Activated CD4-positive, alpha-beta memory T cell treated with anti-CD3 and anti-CD28 coated beads, Interleukin-2, amount 10 ng/mL, durations not matched to agents 7 days and 5 days (primary cell): ENCODE results near the gene PRRT2. TPM values are rescaled to one million over a fixed set of nuclear protein-coding genes. Genes with fewer than 3 reads are reported as not detected.

Experiments
- CTCF ChIA-PET: fragments of 350-600 bp; sonication (Branson Sonifier 250); formaldehyde crosslinking; loops from one replicate; lab custom pipeline; 2021; ENCODE audit warnings: antibody characterized with exemption, inconsistent platforms; lab: Charles Lee
- POLR2A ChIA-PET: fragments of 350-600 bp; sonication (Branson Sonifier 250); formaldehyde crosslinking; loops from one replicate; lab custom pipeline; 2021; ENCODE audit warnings: antibody characterized with exemption; lab: Charles Lee
- DNase-seq: peaks from one replicate; pipeline ENCODE4 v3.0.0-alpha.2; 2020
- H3K27ac Mint-ChIP-seq: one replicate; pipeline ENCODE4 v1.8.0; 2021; ENCODE audit warnings: mild to moderate bottlenecking, mixed read lengths
- H3K27me3 Mint-ChIP-seq: one replicate; pipeline ENCODE4 v1.8.0; 2021; ENCODE audit warnings: mixed read lengths
- H3K36me3 Mint-ChIP-seq: one replicate; pipeline ENCODE4 v1.8.0; 2021; ENCODE audit warnings: low read depth, mixed read lengths
- H3K4me1 Mint-ChIP-seq: one replicate; pipeline ENCODE4 v1.8.0; 2021; ENCODE audit warnings: mixed read lengths
- H3K4me3 Mint-ChIP-seq: one replicate; pipeline ENCODE4 v1.8.0; 2021; ENCODE audit warnings: mild to moderate bottlenecking, mixed read lengths
- H3K9me3 Mint-ChIP-seq: one replicate; pipeline ENCODE4 v1.8.0; 2021; ENCODE audit warnings: mixed read lengths
- total RNA-seq, 2 experiments: library from RNA; stranded (reverse); gene quantifications; one replicate each; pipeline ENCODE4 v1.2.3, GENCODE V29; 2021

The PRRT2 gene
- total RNA-seq, 2 experiments from 2014 or later = 0.91 to 1.0 TPM

DNA sequence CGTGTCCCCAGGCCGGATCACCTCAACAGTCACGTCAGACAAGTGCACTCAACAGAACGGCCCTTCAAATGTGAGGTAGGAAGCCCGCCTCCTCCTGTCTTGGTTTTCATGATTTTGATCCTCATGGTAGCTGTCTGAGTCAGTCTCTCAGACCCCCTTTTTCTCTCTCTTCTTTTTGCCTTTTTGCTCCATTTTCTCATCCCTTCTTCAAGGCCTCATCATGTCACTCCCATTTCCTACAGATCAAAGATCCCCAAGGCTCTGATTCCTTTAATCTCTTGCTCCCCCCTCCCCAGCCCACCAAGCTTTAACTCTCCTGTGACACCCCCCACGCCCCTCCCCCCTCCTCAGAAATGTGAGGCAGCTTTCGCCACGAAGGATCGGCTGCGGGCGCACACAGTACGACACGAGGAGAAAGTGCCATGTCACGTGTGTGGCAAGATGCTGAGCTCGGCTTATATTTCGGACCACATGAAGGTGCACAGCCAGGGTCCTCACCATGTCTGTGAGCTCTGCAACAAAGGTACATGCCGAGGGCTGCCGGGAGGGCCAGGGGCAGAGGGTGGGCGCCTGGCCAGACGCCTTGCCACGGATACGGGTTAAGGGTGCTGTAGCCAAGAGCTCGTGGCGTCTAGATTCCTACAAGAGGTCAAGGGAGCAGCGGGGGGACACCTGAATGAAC, 3.6 kb upstream of the PRRT2 start:
- peak; percentile 47 for DNase-seq
- Mint-ChIP-seq H3K4me3 (peak overlapping the region; percentile 92), H3K4me1 (peaks cover 65% of the 10 kb centered on the region), H3K27me3 (peaks cover 11% of the 10 kb centered on the region), H3K36me3 (peaks cover 51% of the 10 kb centered on the region), H3K27ac (peak overlapping the region; percentile 94), H3K9me3 (no peaks in the 10 kb centered on the region)
- POLR2A ChIA-PET = interaction anchor here (0.6 to 10.8 kb wide), 29 partner anchors 9 to 885 kb away, joined by 3 to 260 read pairs (median 4); partner anchors contain the start of genes ALDOA, C16orf54, DOC2A and HIRIP3
- CTCF ChIA-PET = interaction anchor here (0.7 to 3.7 kb wide), 15 partner anchors 10 to 245 kb away, joined by 3 to 71 read pairs (median 4); partner anchors contain the start of genes ASPHD1, CDIPT, KIF22 and MVP

DNA sequence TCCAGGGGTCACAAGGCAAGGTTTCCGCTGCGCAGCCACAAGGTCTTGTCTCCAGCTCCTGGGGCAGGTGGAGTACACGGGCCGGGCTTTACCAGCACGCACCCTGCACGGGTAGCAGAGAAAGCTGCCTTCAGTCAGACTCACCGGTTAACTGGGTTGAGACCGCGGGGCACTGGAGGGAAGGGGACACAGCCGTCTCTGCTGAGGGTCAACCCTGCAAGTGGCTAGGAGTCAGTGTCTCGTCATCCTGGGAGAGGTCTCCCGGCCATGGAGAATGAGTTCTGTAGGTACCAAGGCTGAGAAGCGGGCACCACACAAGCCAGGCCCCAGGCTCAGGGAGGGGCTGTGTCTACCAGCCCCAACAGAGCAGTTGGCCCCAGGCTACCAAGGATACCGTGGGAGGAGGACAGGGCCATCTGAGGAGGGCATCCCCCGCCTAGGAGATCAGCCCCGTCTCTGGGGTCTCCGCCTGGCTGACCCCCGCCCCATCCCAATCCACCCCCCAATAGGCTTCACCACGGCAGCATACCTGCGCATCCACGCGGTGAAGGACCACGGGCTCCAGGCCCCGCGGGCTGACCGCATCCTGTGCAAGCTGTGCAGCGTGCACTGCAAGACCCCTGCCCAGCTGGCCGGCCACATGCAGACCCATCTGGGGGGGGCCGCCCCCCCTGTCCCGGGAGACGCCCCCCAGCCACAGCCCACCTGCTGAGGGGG, 2.8 kb upstream of the PRRT2 start:
- POLR2A ChIA-PET = interaction anchor here (0.7 to 10.8 kb wide), 13 partner anchors 8 to 256 kb away, joined by 3 to 260 read pairs (median 14); partner anchors contain the start of genes ALDOA, HIRIP3, INO80E and KCTD13

DNA sequence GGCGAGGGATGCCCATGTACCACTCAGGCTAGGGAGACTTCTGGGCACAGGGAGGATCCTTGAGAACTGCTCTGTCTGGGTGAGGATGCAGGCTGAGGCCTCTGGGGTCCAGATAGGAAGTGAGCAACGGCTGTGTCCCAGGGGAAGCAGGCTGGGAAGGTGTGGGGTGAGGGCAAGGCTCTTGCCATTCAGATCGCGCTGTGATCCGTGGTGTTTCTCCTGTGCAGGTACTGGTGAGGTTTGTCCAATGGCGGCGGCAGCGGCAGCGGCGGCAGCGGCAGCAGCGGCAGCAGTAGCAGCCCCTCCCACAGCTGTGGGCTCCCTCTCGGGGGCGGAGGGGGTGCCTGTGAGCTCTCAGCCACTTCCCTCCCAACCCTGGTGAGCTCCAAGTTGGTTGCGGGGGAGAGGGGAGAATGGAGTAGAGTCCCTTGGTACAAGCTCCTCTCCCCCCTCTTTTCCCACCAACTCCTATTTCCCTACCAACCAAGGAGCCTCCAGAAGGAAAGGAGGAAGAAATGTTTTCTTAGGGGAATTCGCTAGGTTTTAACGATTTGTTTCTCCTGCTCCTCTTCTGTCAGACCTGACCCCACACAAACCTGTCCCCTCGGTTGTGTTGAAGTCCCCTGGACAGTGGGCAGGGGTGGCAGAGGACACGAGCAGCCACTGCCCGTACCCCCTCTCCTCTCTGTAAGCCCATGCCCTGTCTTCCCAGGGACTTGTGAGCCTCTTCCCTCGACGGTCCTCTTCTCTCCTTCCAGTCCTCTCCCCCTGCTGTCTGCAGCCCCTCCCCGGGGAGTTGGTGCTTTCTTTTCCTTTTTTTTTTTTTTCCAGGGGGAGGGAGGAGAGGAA, 1.9 kb upstream of the PRRT2 start:
- DNase-seq = peak; percentile 55
- POLR2A ChIA-PET = interaction anchor here (0.7 to 7.5 kb wide), 3 partner anchors 11 to 109 kb away, joined by 3 to 86 read pairs (median 4); partner anchors contain the start of gene KIF22

More for the DNA sequence above, 2.8 kb upstream of the PRRT2 start:
- no peak for DNase-seq
- H3K9me3 Mint-ChIP-seq = no peaks in the 10 kb centered on the region
- peaks cover 62% of the 10 kb centered on the region for H3K4me1 Mint-ChIP-seq
- CTCF ChIA-PET = interaction anchor here (0.9 to 3.7 kb wide), 8 partner anchors 9 to 118 kb away, joined by 3 to 71 read pairs (median 14); partner anchors contain the start of genes CDIPT, KIF22, MVP and PAGR1
- peaks cover 11% of the 10 kb centered on the region for H3K27me3 Mint-ChIP-seq
- peak overlapping the region; percentile 94 for H3K27ac Mint-ChIP-seq
- peaks cover 44% of the 10 kb centered on the region for H3K36me3 Mint-ChIP-seq
- peak overlapping the region; percentile 92 for H3K4me3 Mint-ChIP-seq

DNA sequence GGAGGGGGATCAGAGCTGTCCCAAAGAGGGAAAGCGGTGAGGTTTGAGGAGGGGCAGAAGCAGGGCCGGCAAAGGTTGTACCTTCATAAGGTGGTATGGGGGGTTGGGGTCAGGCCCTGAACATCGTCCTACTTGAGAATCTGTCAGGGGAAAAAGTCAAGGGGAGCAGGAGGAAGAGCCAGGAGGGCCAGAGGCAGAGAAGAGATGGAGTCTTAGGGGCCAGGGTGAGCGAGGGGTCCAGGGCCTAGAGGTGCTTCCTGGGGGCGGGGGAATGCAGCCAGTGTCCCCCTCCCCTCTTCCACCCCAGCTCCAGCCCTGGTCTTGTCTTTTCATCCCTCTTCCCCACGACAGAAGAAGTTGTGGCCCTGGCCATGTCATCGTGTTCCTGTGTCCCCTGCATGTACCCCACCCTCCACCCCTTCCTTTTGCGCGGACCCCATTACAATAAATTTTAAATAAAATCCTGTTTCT, 1.3 kb upstream of the PRRT2 start:
- Mint-ChIP-seq H3K27ac (peak overlapping the region; percentile 66), H3K4me3 (peak overlapping the region; percentile 83), H3K27me3 (peaks cover 11% of the 10 kb centered on the region), H3K36me3 (peaks cover 36% of the 10 kb centered on the region), H3K9me3 (no peaks in the 10 kb centered on the region), H3K4me1 (peaks cover 66% of the 10 kb centered on the region)
- DNase-seq = no peak
- CTCF ChIA-PET = no interaction called here
- POLR2A ChIA-PET = interaction anchor here (1.0 to 1.8 kb wide), 5 partner anchors 10 to 65 kb away, joined by 3 to 12 read pairs (median 3); partner anchors contain the start of genes C16orf54 and KIF22

More for the DNA sequence above, 1.9 kb upstream of the PRRT2 start:
- H3K36me3 Mint-ChIP-seq = peaks cover 38% of the 10 kb centered on the region
- no peaks in the 10 kb centered on the region for H3K9me3 Mint-ChIP-seq
- H3K27ac Mint-ChIP-seq = peak overlapping the region; percentile 72
- H3K4me1 Mint-ChIP-seq = peaks cover 64% of the 10 kb centered on the region
- CTCF ChIA-PET = no interaction called here
- H3K4me3 Mint-ChIP-seq = peak overlapping the region; percentile 83
- peaks cover 11% of the 10 kb centered on the region for H3K27me3 Mint-ChIP-seq

DNA sequence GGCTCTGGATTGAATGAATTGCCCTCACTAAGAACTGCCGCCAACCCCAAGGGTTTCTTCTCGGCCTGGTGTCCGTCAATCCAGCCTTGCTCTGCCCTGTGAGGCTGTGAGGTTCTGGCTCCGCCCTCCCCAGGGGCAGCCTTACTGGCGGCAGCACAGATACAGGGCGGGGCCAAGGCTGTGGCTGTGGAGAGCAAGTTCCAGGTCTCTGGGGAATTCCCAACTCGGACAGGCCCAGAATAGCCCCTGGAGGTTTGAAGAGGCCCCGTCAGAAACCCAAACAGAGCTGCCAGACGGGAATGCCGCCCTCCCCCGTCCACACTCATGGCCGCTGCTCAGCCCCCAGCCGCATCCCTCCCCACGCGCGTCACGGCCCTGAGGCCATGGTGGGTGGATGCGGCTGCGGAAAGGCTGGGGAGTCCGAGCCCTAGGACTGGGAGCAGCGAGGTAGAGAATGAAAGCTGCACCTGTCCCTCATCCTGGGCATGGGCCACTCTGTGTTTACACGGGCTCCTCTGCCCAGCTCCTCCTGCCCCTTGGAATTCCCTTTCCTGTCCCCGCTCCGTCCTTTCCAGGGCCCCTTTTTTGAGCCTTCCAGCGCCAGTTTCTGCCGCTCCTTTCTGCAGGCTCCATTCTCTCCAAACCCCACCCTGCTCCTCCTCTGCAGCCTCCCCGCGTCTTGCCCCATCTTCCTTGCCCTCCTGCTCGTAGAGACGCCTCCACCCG, 660 bp upstream of the PRRT2 start:
- H3K9me3 Mint-ChIP-seq = no peaks in the 10 kb centered on the region
- peaks cover 39% of the 10 kb centered on the region for H3K36me3 Mint-ChIP-seq
- H3K27me3 Mint-ChIP-seq = peaks cover 11% of the 10 kb centered on the region
- H3K4me3 Mint-ChIP-seq = peak overlapping the region; percentile 83
- H3K4me1 Mint-ChIP-seq = peaks cover 68% of the 10 kb centered on the region
- peak overlapping the region; percentile 66 for H3K27ac Mint-ChIP-seq
- ChIA-PET CTCF (interaction anchor here (1.2 kb wide), 1 partner anchor 112 kb away, joined by 3 read pairs; no protein-coding TSS in a partner anchor), POLR2A (interaction anchor here (0.7 to 1.8 kb wide), 8 partner anchors 10 to 254 kb away, joined by 3 to 12 read pairs (median 3); partner anchors contain the start of genes ALDOA, C16orf54 and KIF22)
- peak; percentile 78 for DNase-seq

- DNase-seq = no peak
- peaks cover 11% of the 10 kb centered on the region for H3K27me3 Mint-ChIP-seq
- ChIA-PET CTCF (interaction anchor here (0.6 to 1.2 kb wide), 3 partner anchors 13 to 114 kb away, joined by 3 to 6 read pairs (median 4); no protein-coding TSS in a partner anchor), POLR2A (interaction anchor here (1.6 to 10.3 kb wide), 3 partner anchors 8 to 112 kb away, joined by 5 to 206 read pairs (median 12); partner anchors contain the start of genes KIF22 and MAZ)
- H3K4me1 Mint-ChIP-seq = peaks cover 74% of the 10 kb centered on the region
- H3K9me3 Mint-ChIP-seq = no peaks in the 10 kb centered on the region
- peak overlapping the region; percentile 24 for H3K4me3 Mint-ChIP-seq
- no peak overlapping the region for H3K27ac Mint-ChIP-seq
- H3K36me3 Mint-ChIP-seq = peaks cover 41% of the 10 kb centered on the region
Observed at GRCh38 chr16:29812754-29813643, 1.0 kb downstream of the PRRT2 start.

GRCh38 chr16:29813644-29814562, 1.9 kb downstream of the PRRT2 start:
- no peak for DNase-seq
- POLR2A ChIA-PET = interaction anchor here (1.0 to 10.3 kb wide), 2 partner anchors 9 to 24 kb away, joined by 3 to 206 read pairs; partner anchors contain the start of genes KIF22 and MAZ
- Mint-ChIP-seq H3K4me3 (no peak overlapping the region), H3K36me3 (peaks cover 41% of the 10 kb centered on the region), H3K27me3 (peaks cover 11% of the 10 kb centered on the region), H3K9me3 (no peaks in the 10 kb centered on the region), H3K4me1 (peaks cover 74% of the 10 kb centered on the region), H3K27ac (no peak overlapping the region)
- CTCF ChIA-PET = interaction anchor here (1.1 to 3.7 kb wide), 2 partner anchors 24 to 113 kb away, joined by 4 to 57 read pairs; no protein-coding TSS in a partner anchor

GRCh38 chr16:29814592-29814991, 2.6 kb downstream of the PRRT2 start:
- ChIA-PET CTCF (interaction anchor here (1.1 to 3.7 kb wide), 4 partner anchors 25 to 241 kb away, joined by 4 to 57 read pairs (median 9); no protein-coding TSS in a partner anchor), POLR2A (interaction anchor here (1.0 to 10.3 kb wide), 4 partner anchors 10 to 114 kb away, joined by 3 to 206 read pairs (median 32); partner anchors contain the start of genes KIF22 and MAZ)
- DNase-seq = no peak
- Mint-ChIP-seq H3K4me3 (peak overlapping the region; percentile 94), H3K4me1 (peaks cover 75% of the 10 kb centered on the region), H3K27ac (peak overlapping the region; percentile 94), H3K9me3 (no peaks in the 10 kb centered on the region), H3K36me3 (peaks cover 43% of the 10 kb centered on the region), H3K27me3 (peaks cover 11% of the 10 kb centered on the region)

DNA sequence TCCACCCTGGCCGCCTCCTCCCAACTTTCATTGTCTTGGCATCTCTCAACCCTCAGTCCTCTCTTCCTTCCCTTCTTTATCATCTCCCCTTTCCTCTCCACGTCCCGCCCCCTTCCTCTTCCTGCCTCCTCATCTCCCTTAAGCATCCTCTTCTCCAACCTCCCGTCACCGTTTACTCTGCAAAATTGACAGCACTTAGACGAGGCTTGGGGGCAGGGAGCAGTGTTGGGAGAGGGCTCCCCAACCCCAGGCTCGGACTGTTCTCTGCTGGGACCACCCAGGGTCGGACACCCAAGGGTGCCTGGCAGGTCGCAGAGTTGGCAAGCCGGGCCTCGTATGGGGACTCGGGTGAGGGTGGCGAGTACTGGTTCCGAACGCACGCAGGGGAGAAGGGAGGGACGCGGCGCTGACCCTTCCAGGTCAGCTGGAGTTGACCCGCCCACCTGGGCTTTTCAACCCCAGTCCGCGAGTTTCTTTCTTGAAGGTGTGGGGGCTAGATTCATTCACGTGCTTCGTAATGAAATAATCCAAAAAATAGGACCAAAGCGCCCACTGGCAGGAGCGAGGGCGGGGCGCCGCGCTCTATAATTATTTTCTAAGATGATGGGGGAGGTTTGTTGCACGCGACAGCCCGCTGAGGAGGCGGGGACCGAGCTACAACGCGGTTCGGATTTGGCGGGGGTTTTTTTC, 3.2 kb downstream of the PRRT2 start:
- Mint-ChIP-seq H3K27ac (peak overlapping the region; percentile 94), H3K4me3 (peak overlapping the region; percentile 94), H3K27me3 (peaks cover 11% of the 10 kb centered on the region), H3K9me3 (no peaks in the 10 kb centered on the region), H3K36me3 (peaks cover 44% of the 10 kb centered on the region), H3K4me1 (peaks cover 75% of the 10 kb centered on the region)
- peak; percentile 53 for DNase-seq
- ChIA-PET CTCF (interaction anchor here (0.5 to 8.1 kb wide), 33 partner anchors 7 to 795 kb away, joined by 3 to 86 read pairs (median 5); partner anchors contain the start of genes ALDOA, C16orf54, CDIPT and HIRIP3), POLR2A (interaction anchor here (0.9 to 10.3 kb wide), 11 partner anchors 10 to 368 kb away, joined by 3 to 206 read pairs (median 7); partner anchors contain the start of genes C16orf54, CORO1A, KCTD13 and KIF22)
